ENCODE measurements around the gene UTRN. TPM values are rescaled to one million over a fixed set of nuclear protein-coding genes. Genes with fewer than 3 reads are reported as not detected.

Gene UTRN
- total RNA-seq, 2 donors from 2014 or later, result 215 to 229 TPM

- intact Hi-C loops (cut with DNase I), result no loop called here
- no peak for DNase-seq (ENCODE audit: low spot score)
Observed at GRCh38 chr6:144330017-144330987, 45.2 kb downstream of the UTRN start.

DNA sequence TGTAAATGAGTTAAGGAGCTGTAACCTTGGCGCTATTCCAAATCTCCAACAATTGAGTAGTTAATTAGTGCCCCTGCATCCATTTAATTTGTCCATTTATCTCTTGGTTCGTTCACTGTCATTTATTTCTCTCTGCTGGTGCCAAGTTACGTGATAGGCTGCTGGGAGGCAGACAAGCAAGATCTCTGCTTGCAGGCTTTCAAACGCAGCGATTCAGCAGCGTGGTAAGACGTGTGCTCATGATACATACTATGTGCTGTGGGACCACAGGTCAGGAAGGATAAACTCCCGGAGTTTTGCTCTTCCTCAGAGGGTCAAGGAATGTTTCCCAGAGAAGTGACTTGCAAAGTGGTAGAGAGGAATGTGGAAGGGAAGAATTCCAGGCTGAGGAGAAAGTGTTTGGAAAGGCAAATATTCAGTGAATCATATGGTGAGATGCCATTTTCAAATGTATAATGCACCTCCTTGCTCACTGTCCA lies 46.4 kb downstream of the UTRN start:
- intact Hi-C loops (cut with DNase I), result no loop called here
- no peak for DNase-seq (ENCODE audit: low spot score)

- intact Hi-C loops (cut with DNase I), result no loop called here
- no peak for DNase-seq (ENCODE audit: low spot score)
Observed at GRCh38 chr6:144332177-144332576, 47.0 kb downstream of the UTRN start.

DNA sequence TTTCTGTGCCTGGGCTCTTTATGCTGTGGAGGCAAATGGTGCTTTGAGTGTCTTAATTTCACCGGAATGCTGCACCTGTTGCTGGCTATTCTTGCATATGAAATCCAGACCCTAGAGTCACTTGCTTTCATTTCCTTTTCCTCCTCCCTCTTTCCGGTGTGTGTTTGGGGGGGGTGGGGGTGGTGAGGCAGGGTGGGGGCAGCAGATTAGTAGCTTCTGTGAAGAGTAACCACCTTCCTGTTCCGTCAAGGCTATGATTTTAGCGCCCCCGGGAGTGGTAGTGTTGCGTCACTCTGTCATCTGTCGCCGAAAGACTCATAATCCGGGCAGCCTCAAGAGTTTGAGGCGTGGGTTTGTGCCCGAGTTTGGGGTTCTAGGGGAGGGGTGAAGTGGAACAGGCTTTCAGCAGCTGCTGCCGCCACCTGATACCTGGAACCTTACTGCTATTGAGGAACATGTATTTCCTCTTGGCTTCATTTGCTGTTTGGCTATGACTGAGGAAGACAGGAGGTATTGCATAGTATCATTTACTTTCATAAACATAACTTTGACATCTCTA lies 49.1 kb downstream of the UTRN start:
- no peak for DNase-seq (ENCODE audit: low spot score)
- intact Hi-C loops (cut with DNase I), result no loop called here

Other genes starting within 250 kb of the UTRN start
- gene SF3B5, start 189.8 kb upstream of the UTRN start, total RNA-seq, result 10 to 100 TPM; 81.3 to 90.0 TPM
- 10 to 100 TPM in 1 of 2 donors, 1 to 10 TPM in 1; 7.0 to 10.5 TPM for gene STX11, start 134.8 kb upstream of the UTRN start, total RNA-seq